ENCODE data around the gene IL6. TPM values are rescaled to one million over a fixed set of nuclear protein-coding genes. Genes with fewer than 3 reads are reported as not detected.
"Not testable (repeated sequence)": the region's sequence is repeated elsewhere in the genome, so short reads cannot be mapped to it uniquely, and the experiment has no call there.

The IL6 gene
- under 1 TPM; 0.64 to 0.88 TPM for total RNA-seq
- polyA plus RNA-seq (2013, experiment 1 of 2) = not detected
- not detected for polyA plus RNA-seq (2013, experiment 2 of 2)
- long read RNA-seq, experiment 1, partial matches to known transcripts = 0 of 1 reads
- long read RNA-seq, experiment 1, other reads (novel, unspliced or antisense) = 0 of 1 reads
- long read RNA-seq, experiment 2 = 0 reads
- long read RNA-seq, experiment 3, partial matches to known transcripts = 1 of 3 reads
- long read RNA-seq, experiment 3, other reads (novel, unspliced or antisense) = 0 of 3 reads
- long read RNA-seq, experiment 4, partial matches to known transcripts = 0 of 2 reads
- long read RNA-seq, experiment 4, other reads (novel, unspliced or antisense) = 0 of 2 reads

GRCh38 chr7:22726907-22727713 lies at the start of gene IL6:
Gene IL6, plus strand, starts transcription at chr7:22727200. Its CDS starts 63 bp downstream, at chr7:22727263.
- no peaks in the 10 kb centered on the region for H3K9me3 ChIP-seq (ENCODE audit: control insufficient read depth, low read length)
- peak; percentile 87 for DNase-seq
- H3K4me3 Mint-ChIP-seq = peak within 1 kb of the TSS; percentile 56
- peaks cover 8% of the 10 kb centered on the region for H3K4me1 ChIP-seq (ENCODE audit: control insufficient read depth, insufficient read depth, low read length)
- H3K9me3 Mint-ChIP-seq = no peaks in the 10 kb centered on the region
- peaks cover 46% of the 10 kb centered on the region for H3K4me1 Mint-ChIP-seq
- H3K27me3 Mint-ChIP-seq (ENCODE audit: insufficient read depth) = no peaks in the 10 kb centered on the region
- no peaks in the 10 kb centered on the region for H3K27me3 ChIP-seq (ENCODE audit: control insufficient read depth, insufficient read depth, low read length, poor library complexity, severe bottlenecking)
- no peak within 1 kb of the TSS for H3K9ac ChIP-seq (ENCODE audit: extremely low read depth, low read length, poor library complexity, severe bottlenecking)
- H3K36me3 Mint-ChIP-seq (ENCODE audit: low read depth) = peaks cover 4% of the 10 kb centered on the region
- no peaks in the 10 kb centered on the region for H3K36me3 ChIP-seq (ENCODE audit: control insufficient read depth, insufficient read depth, low read length)
- H3K27ac Mint-ChIP-seq = peak within 1 kb of the TSS; percentile 80
- 54 to 57% methylated on average over 18 to 28 of the region's 28 CpGs for WGBS, 2 experiments (ENCODE audit: insufficient coverage in 1 of 2, insufficient read length in 1 of 2)
- H3K4me3 ChIP-seq (ENCODE audit: low read length) = no peak within 1 kb of the TSS
- H3K27ac ChIP-seq (ENCODE audit: low read depth, low read length) = no peak within 1 kb of the TSS
- no peak for TF ChIP-seq CTCF (conservative IDR thresholded peaks at IDR 0.05)

DNA sequence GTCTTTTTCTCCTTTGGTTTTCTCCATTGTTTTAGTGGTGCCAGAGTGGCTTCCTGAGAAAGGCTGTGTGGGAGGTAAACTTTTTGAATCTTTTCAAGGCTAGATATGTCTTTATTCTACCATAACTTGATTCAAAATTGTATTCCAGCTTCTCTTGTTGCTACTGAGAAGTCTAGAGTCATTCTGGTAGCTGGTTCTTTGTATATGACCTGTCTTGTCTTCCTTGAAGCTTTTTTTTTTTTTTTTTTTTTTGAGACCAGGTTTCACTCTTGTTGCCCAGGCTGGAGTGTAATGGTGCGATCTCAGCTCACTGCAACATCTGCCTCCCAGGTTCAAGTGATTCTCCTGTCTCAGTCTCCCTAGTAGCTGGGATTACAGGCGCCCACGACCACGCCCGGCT lies 49.7 kb upstream of the IL6 start:
- H3K27ac ChIP-seq (ENCODE audit: low read depth, low read length); H3K9ac ChIP-seq (ENCODE audit: extremely low read depth, low read length, poor library complexity, severe bottlenecking); H3K9me3 ChIP-seq (ENCODE audit: control insufficient read depth, low read length); H3K27me3 ChIP-seq (ENCODE audit: control insufficient read depth, insufficient read depth, low read length, poor library complexity, severe bottlenecking); H3K4me3 ChIP-seq (ENCODE audit: low read length); H3K4me1 ChIP-seq (ENCODE audit: control insufficient read depth, insufficient read depth, low read length); H3K27me3 Mint-ChIP-seq (ENCODE audit: insufficient read depth); DNase-seq; H3K4me3 Mint-ChIP-seq; H3K9me3 Mint-ChIP-seq: not testable (repeated sequence)
- peaks cover 15% of the 10 kb centered on the region for H3K36me3 ChIP-seq (ENCODE audit: control insufficient read depth, insufficient read depth, low read length)
- Mint-ChIP-seq H3K36me3 (ENCODE audit: low read depth) (peaks cover 26% of the 10 kb centered on the region), H3K4me1 (peaks cover 71% of the 10 kb centered on the region), H3K27ac (peak overlapping the region; percentile 36)
- 78 to 94% methylated on average over 5 of the region's 5 CpGs for WGBS, 2 experiments (ENCODE audit: insufficient coverage in 1 of 2, insufficient read length in 1 of 2)

DNA sequence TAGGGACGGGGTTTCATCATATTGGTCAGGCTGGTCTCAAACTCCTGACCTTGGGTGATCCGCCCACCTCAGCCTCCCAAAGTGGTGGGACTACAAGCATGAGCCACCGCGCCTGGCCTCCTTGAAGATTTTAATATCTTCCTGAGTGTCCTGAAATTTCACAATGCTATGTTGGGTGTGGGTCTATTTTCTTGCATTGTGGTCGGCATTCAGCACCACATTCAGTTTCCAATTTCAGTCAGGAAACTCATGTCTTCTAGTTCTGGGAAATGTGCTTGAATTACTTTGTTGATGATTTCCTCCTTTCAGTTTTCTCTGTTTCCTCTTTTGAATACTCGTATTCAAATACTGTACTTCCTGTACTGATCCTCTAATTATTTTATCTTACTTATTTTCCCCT lies 49.3 kb upstream of the IL6 start:
- H3K9me3 Mint-ChIP-seq = no peaks in the 10 kb centered on the region
- peaks cover 26% of the 10 kb centered on the region for H3K36me3 Mint-ChIP-seq (ENCODE audit: low read depth)
- H3K36me3 ChIP-seq (ENCODE audit: control insufficient read depth, insufficient read depth, low read length) = peaks cover 17% of the 10 kb centered on the region
- no peak overlapping the region for H3K27ac Mint-ChIP-seq
- 69 to 80% methylated on average over 5 to 6 of the region's 6 CpGs for WGBS, 2 experiments (ENCODE audit: insufficient coverage in 1 of 2, insufficient read length in 1 of 2)
- no peak overlapping the region for H3K4me3 ChIP-seq (ENCODE audit: low read length)
- H3K27me3 Mint-ChIP-seq (ENCODE audit: insufficient read depth) = no peaks in the 10 kb centered on the region
- no peak overlapping the region for H3K9ac ChIP-seq (ENCODE audit: extremely low read depth, low read length, poor library complexity, severe bottlenecking)
- no peak overlapping the region for H3K27ac ChIP-seq (ENCODE audit: low read depth, low read length)
- no peak for DNase-seq
- H3K4me1 Mint-ChIP-seq = peaks cover 70% of the 10 kb centered on the region
- peaks cover 5% of the 10 kb centered on the region for H3K4me1 ChIP-seq (ENCODE audit: control insufficient read depth, insufficient read depth, low read length)
- no peak overlapping the region for H3K4me3 Mint-ChIP-seq
- H3K27me3 ChIP-seq (ENCODE audit: control insufficient read depth, insufficient read depth, low read length, poor library complexity, severe bottlenecking) = no peaks in the 10 kb centered on the region
- H3K9me3 ChIP-seq (ENCODE audit: control insufficient read depth, low read length) = no peaks in the 10 kb centered on the region
- no peak for TF ChIP-seq CTCF (conservative IDR thresholded peaks at IDR 0.05)

Data from endodermal cell (in vitro differentiated cells).